Stimulated activated CD8-positive, alpha-beta memory T cell treated with anti-CD3 and anti-CD28 coated beads, Interleukin-12 subunit alpha, Interleukin-12 subunit beta, amount 100 ng/mL, for 24 hours (primary cell): Measurements from ENCODE around the gene FAM228A.
"Not testable (repeated sequence)": the region's sequence is repeated elsewhere in the genome, so short reads cannot be mapped to it uniquely, and the experiment has no call there.

Experiments used
- DNase-seq: peaks from one replicate; pipeline ENCODE4 v3.0.0-alpha.2; 2020; ENCODE audit errors: extremely low read depth

FAM228A gene

GRCh38 chr2:24191156-24191555 lies 16.3 kb downstream of the FAM228A start:
- no peak for DNase-seq

GRCh38 chr2:24191848-24192247 lies 17.0 kb downstream of the FAM228A start:
- DNase-seq: no peak

GRCh38 chr2:24197213-24197612 lies 22.4 kb downstream of the FAM228A start:
- not testable (repeated sequence) for DNase-seq

- no peak for DNase-seq
Measured at GRCh38 chr2:24199968-24200590, 25.2 kb downstream of the FAM228A start.

- no peak for DNase-seq
Measured at GRCh38 chr2:24200799-24201198, 25.9 kb downstream of the FAM228A start.

GRCh38 chr2:24203029-24203786 lies 28.4 kb downstream of the FAM228A start:
- no peak for DNase-seq

- DNase-seq: no peak
Measured at GRCh38 chr2:24203787-24204150, 28.9 kb downstream of the FAM228A start.

- DNase-seq: no peak
Measured at GRCh38 chr2:24204505-24204904, 29.7 kb downstream of the FAM228A start.

GRCh38 chr2:24205131-24205530 lies 30.3 kb downstream of the FAM228A start:
- DNase-seq: no peak

GRCh38 chr2:24206242-24206641 lies 31.4 kb downstream of the FAM228A start:
- no peak for DNase-seq

GRCh38 chr2:24206714-24207113 lies 31.9 kb downstream of the FAM228A start:
- no peak for DNase-seq

GRCh38 chr2:24207359-24207758 lies 32.5 kb downstream of the FAM228A start:
- DNase-seq: no peak

- DNase-seq: no peak
Measured at GRCh38 chr2:24208490-24208889, 33.6 kb downstream of the FAM228A start.

GRCh38 chr2:24209389-24210105 lies 34.7 kb downstream of the FAM228A start:
- no peak for DNase-seq

- DNase-seq: no peak
Measured at GRCh38 chr2:24210106-24210455, 35.2 kb downstream of the FAM228A start.

- DNase-seq: no peak
Measured at GRCh38 chr2:24210723-24211122, 35.9 kb downstream of the FAM228A start.

GRCh38 chr2:24211408-24211807 lies 36.6 kb downstream of the FAM228A start:
- no peak for DNase-seq

- DNase-seq: no peak
Measured at GRCh38 chr2:24214880-24215279, 40.0 kb downstream of the FAM228A start.

- no peak for DNase-seq
Measured at GRCh38 chr2:24220554-24221291, 45.9 kb downstream of the FAM228A start.

GRCh38 chr2:24221343-24222050 lies 46.6 kb downstream of the FAM228A start:
- DNase-seq: no peak

GRCh38 chr2:24222946-24223345 lies 48.1 kb downstream of the FAM228A start:
- DNase-seq: no peak
